ENCODE measurements around the gene FUNDC2. TPM values are rescaled to one million over a fixed set of nuclear protein-coding genes. Genes with fewer than 3 reads are reported as not detected.
A peak's percentile ranks its signal among the peaks of the same experiment; 100 is the strongest.

Gene FUNDC2
- total RNA-seq, 6 experiments from 2014 or later: 24.2 to 70.5 (median 39.7) TPM

DNA sequence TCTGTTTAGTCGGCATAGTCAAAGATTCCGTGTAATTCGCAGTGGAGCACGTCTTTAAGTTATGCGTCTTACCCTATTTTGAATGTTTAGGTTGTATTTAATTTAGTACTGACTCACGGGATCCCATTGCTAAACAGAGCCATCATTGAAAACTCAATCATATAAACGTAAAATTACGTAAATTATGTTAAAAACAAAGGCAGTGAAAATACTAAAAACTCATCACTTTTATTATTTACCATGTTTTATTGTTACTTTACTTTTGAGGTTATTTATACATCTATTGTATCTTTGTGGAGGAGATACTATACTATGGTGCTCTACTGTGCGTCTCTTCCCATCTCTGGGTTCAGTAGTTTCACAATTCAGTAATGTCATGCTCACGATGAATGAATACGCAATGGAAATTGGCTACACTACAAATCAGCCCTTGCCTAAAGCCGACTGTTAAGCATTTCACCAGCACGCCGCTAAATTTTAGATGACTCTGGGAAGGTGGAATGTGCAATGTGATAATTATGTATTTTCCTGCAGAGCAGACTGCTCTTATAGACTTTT is 944 bp downstream of the FUNDC2 start:
- no peaks in the 10 kb centered on the region for H3K36me3 ChIP-seq
- no peak for DNase-seq

DNA sequence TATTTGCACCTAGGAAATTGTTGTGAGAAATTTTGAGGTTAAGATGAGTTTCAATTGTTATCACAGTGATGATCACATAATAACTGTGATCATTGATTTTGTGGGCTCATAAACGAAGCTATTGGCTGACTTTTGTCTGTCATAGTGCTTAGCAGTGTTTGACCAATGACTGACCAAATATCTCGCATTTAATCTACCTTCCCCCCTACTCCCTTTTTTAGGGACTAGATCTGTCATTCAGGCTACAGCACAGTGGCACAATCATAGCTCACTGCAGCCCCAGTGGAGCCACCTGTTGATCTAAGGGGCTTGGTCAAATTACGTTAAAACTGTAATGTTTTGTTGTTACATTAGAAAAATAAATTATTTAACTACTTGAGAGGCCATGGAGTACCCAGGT is 1.5 kb downstream of the FUNDC2 start:
- Histone ChIP-seq H3K4me3 (peak overlapping the region; percentile 56 to 62 (median 58)), H3K4me1 (no peaks in the 10 kb centered on the region), H3K27me3 (no peaks in the 10 kb centered on the region), H3K27ac (peak overlapping the region; percentile 93 to 97 (median 97)), H3K9me3 (no peaks in the 10 kb centered on the region), H3K36me3 (no peaks in the 10 kb centered on the region)
- DNase-seq: no peak
- TF ChIP-seq, protein P1, sequence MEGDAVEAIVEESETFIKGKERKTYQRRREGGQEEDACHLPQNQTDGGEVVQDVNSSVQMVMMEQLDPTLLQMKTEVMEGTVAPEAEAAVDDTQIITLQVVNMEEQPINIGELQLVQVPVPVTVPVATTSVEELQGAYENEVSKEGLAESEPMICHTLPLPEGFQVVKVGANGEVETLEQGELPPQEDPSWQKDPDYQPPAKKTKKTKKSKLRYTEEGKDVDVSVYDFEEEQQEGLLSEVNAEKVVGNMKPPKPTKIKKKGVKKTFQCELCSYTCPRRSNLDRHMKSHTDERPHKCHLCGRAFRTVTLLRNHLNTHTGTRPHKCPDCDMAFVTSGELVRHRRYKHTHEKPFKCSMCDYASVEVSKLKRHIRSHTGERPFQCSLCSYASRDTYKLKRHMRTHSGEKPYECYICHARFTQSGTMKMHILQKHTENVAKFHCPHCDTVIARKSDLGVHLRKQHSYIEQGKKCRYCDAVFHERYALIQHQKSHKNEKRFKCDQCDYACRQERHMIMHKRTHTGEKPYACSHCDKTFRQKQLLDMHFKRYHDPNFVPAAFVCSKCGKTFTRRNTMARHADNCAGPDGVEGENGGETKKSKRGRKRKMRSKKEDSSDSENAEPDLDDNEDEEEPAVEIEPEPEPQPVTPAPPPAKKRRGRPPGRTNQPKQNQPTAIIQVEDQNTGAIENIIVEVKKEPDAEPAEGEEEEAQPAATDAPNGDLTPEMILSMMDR (IDR thresholded peaks at IDR 0.05): no peak
- no peak for TF ChIP-seq POLR2A (IDR thresholded peaks at IDR 0.05)
- 23% methylated on average over 3 of the region's 3 CpGs for WGBS (ENCODE audit: insufficient coverage, low coverage, low lambda C conversion rate, missing lambda C conversion rate)
- intact Hi-C loops (cut with DNase I): no loop called here
- peak in 1 of 4 donors; percentile 2 for ATAC-seq

More for the DNA sequence above, 944 bp downstream of the FUNDC2 start:
- Histone ChIP-seq H3K4me1 (no peaks in the 10 kb centered on the region), H3K27ac (peak overlapping the region; percentile 93 to 97 (median 97)), H3K4me3 (peak overlapping the region; percentile 56 to 62 (median 58)), H3K9me3 (no peaks in the 10 kb centered on the region), H3K27me3 (no peaks in the 10 kb centered on the region)
- TF ChIP-seq, protein P1 (IDR thresholded peaks at IDR 0.05): peak in 1 of 4 donors; percentile 6
- TF ChIP-seq POLR2A (IDR thresholded peaks at IDR 0.05): peak; percentile 84
- ATAC-seq: peak; percentile 31 to 48 (median 36)
- 19% methylated on average over 14 of the region's 14 CpGs for WGBS (ENCODE audit: insufficient coverage, low coverage, low lambda C conversion rate, missing lambda C conversion rate)
- intact Hi-C loops (cut with DNase I): no loop called here

DNA sequence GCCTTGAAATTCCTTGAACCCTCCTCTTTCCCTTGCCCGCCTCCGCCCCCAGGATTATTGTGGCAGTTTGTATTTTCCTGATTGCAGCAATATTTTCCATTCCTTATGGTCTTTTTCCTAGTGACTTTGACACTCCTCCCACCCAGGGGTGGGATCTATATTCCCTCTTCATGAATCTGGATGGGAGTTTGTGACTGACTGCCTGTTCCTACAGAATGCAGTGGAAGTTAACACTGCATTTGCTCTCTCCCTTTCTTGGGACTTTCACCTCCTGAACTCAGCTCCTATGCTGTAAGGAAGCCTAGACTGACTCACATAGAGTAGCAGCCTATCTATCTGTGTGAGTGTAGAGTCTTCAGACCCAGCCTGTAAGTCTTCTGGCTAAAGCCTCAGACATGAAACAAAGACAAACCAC is 2.2 kb downstream of the FUNDC2 start:
- no peaks in the 10 kb centered on the region for H3K27me3 ChIP-seq
- ATAC-seq: no peak
- WGBS (ENCODE audit: insufficient coverage, low coverage, low lambda C conversion rate, missing lambda C conversion rate): 39% methylated on average over 2 of the region's 2 CpGs
- intact Hi-C loops (cut with DNase I): no loop called here
- H3K9me3 ChIP-seq: no peaks in the 10 kb centered on the region
- H3K4me1 ChIP-seq: no peaks in the 10 kb centered on the region
- no peaks in the 10 kb centered on the region for H3K36me3 ChIP-seq
- no peak for DNase-seq
- H3K4me3 ChIP-seq: no peak overlapping the region
- H3K27ac ChIP-seq: peak overlapping the region in 1 of 3 donors; percentile 93
- TF ChIP-seq, protein P1 (IDR thresholded peaks at IDR 0.05): no peak
- no peak for TF ChIP-seq POLR2A (IDR thresholded peaks at IDR 0.05)

DNA sequence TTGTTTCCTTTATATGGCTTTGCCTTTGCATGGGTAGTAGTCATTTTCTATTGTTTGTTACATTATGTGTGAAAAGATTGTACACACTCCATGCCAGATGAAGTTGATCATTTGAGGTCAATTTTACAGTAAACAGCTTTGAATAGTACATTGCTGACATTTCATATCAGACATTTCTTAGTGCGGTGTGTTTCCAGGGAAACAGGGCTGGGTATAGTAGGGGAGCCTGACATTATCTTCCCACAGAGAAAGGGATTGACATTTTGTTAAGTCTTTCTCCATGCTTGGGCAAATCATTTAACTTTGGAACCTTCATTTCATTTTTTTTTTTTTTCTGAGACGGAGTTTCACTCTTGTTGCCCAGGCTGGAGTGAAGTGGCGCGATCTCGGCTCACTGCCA is 5.0 kb downstream of the FUNDC2 start:
- ATAC-seq: no peak
- 59% methylated on average over 5 of the region's 5 CpGs for WGBS (ENCODE audit: insufficient coverage, low coverage, low lambda C conversion rate, missing lambda C conversion rate)
- TF ChIP-seq, protein P1 (IDR thresholded peaks at IDR 0.05): no peak
- TF ChIP-seq POLR2A (IDR thresholded peaks at IDR 0.05): no peak

More for the DNA sequence above, 5.0 kb downstream of the FUNDC2 start:
- no peaks in the 10 kb centered on the region for H3K4me1 ChIP-seq
- no peak overlapping the region for H3K4me3 ChIP-seq
- intact Hi-C loops (cut with DNase I): no loop called here
- no peaks in the 10 kb centered on the region for H3K36me3 ChIP-seq
- no peak for DNase-seq
- H3K9me3 ChIP-seq: no peaks in the 10 kb centered on the region
- H3K27me3 ChIP-seq: no peaks in the 10 kb centered on the region
- no peak overlapping the region for H3K27ac ChIP-seq

Data from right lobe of liver (tissue), 6 donors.